Neural cell (in vitro differentiated cells): Measurements from ENCODE around the gene ANXA2. TPM values are rescaled to one million over a fixed set of nuclear protein-coding genes. Genes with fewer than 3 reads are reported as not detected.

Source experiments
- H2AFZ ChIP-seq: fragments of 200-600, 300-800 bp; sonication (generic), shearing (Covaris generic); 2 replicates; pipeline ENCODE4 v1.6.0; 2014; ENCODE audit warnings: low read depth, mild to moderate bottlenecking, antibody characterized with exemption, low read length, moderate library complexity
- H3F3A ChIP-seq: fragments of 200-600 bp; shearing (Covaris generic); 2 replicates; pipeline ENCODE4 v1.6.1; 2016; ENCODE audit warnings: mild to moderate bottlenecking, moderate library complexity, mixed read lengths, antibody characterized with exemption, low read length; ENCODE audit not compliant: insufficient read depth, poor library complexity, severe bottlenecking
- H3K27ac ChIP-seq: fragments of 200-600, 300-800 bp; sonication (generic), shearing (Covaris generic); 2 replicates; pipeline ENCODE4 v1.5.1; 2014; ENCODE audit warnings: mild to moderate bottlenecking, low read length, moderate library complexity
- H3K27me3 ChIP-seq: fragments of 300-800, 200-600 bp; sonication (generic), shearing (Covaris generic); 2 replicates; pipeline ENCODE4 v1.6.0; 2014; ENCODE audit warnings: mild to moderate bottlenecking, low read depth, low read length, moderate library complexity; ENCODE audit not compliant: insufficient read depth
- H3K36me3 ChIP-seq: fragments of 300-800, 200-600 bp; sonication (generic), shearing (Covaris generic); 2 replicates; pipeline ENCODE4 v1.5.1; 2014; ENCODE audit warnings: mild to moderate bottlenecking, antibody characterized with exemption, low read length, moderate library complexity; ENCODE audit not compliant: insufficient read depth
- H3K4me2 ChIP-seq: fragments of 300-800, 200-600 bp; sonication (generic), shearing (Covaris generic); 2 replicates; pipeline ENCODE4 v1.6.0; 2014; ENCODE audit warnings: mild to moderate bottlenecking, low read length
- H3K4me3 ChIP-seq: fragments of 300-800, 200-600 bp; sonication (generic), shearing (Covaris generic); 2 replicates; pipeline ENCODE4 v1.5.1; 2014; ENCODE audit warnings: mild to moderate bottlenecking, low read length, moderate library complexity
- H3K79me2 ChIP-seq: fragments of 200-600 bp; shearing (Covaris generic); replicated peaks from 2 replicates; pipeline ENCODE4 v1.6.0; 2014; ENCODE audit warnings: mild to moderate bottlenecking, low read length, moderate library complexity; ENCODE audit not compliant: insufficient read depth
- H3K9ac ChIP-seq: fragments of 300-800, 200-600 bp; sonication (generic), shearing (Covaris generic); 2 replicates; pipeline ENCODE4 v1.6.1; 2016; ENCODE audit warnings: mild to moderate bottlenecking, low read length, mixed read lengths
- H3K9me2 ChIP-seq: fragments of 200-600 bp; shearing (Covaris generic); 2 replicates; pipeline ENCODE4 v1.6.1; 2016; ENCODE audit warnings: mild to moderate bottlenecking, low read length, mixed read lengths; ENCODE audit not compliant: insufficient read depth
- H3K9me3 ChIP-seq: fragments of 200-600, 300-800 bp; sonication (generic), shearing (Covaris generic); 2 replicates; pipeline ENCODE4 v1.6.1; 2016; ENCODE audit warnings: mild to moderate bottlenecking, mixed run types, low read length, moderate library complexity, mixed read lengths
- H4K20me1 ChIP-seq: fragments of 200-600 bp; shearing (Covaris generic); 2 replicates; pipeline ENCODE4 v1.6.1; 2016; ENCODE audit warnings: mild to moderate bottlenecking, mixed run types; ENCODE audit not compliant: insufficient read depth
- CTCF ChIP-seq: fragments of 450-650 bp; IDR thresholded peaks from 2 replicates; pipeline ENCODE4 v1.5.1; 2014; ENCODE audit warnings: antibody characterized with exemption, mild to moderate bottlenecking, moderate library complexity; ENCODE audit not compliant: poor library complexity, severe bottlenecking
- EP300 ChIP-seq: fragments of 450-650 bp; conservative IDR thresholded peaks from 2 replicates; pipeline ENCODE4 v1.6.1; 2014; ENCODE audit warnings: antibody characterized with exemption, mild to moderate bottlenecking, moderate library complexity; ENCODE audit not compliant: poor library complexity, severe bottlenecking
- EZH2 ChIP-seq: fragments of 200-600, 300-800 bp; shearing (Covaris generic), sonication (generic); IDR thresholded peaks from 2 replicates; pipeline ENCODE4 v1.6.1; 2014; ENCODE audit warnings: antibody characterized with exemption, low read length, borderline replicate concordance, mild to moderate bottlenecking; ENCODE audit not compliant: insufficient read depth, poor library complexity, severe bottlenecking
- MXI1 ChIP-seq: fragments of 450-650 bp; conservative IDR thresholded peaks from 2 replicates; pipeline ENCODE4 v1.6.1; 2014; ENCODE audit warnings: antibody characterized with exemption, mild to moderate bottlenecking; ENCODE audit not compliant: poor library complexity, severe bottlenecking
- POLR2AphosphoS5 ChIP-seq: IDR thresholded peaks from 2 replicates; pipeline ENCODE4 v1.6.1; 2012
- RAD21 ChIP-seq: fragments of 450-650 bp; conservative IDR thresholded peaks from 2 replicates; pipeline ENCODE4 v1.6.1; 2014; ENCODE audit warnings: antibody characterized with exemption, mild to moderate bottlenecking, moderate library complexity
- REST ChIP-seq: IDR thresholded peaks from 2 replicates; pipeline ENCODE4 v1.6.1; 2012; ENCODE audit warnings: borderline replicate concordance
- SMC3 ChIP-seq: fragments of 450-650 bp; conservative IDR thresholded peaks from 2 replicates; pipeline ENCODE4 v1.6.1; 2014; ENCODE audit warnings: antibody characterized with exemption, mild to moderate bottlenecking, moderate library complexity; ENCODE audit not compliant: poor library complexity
- TAF1 ChIP-seq: IDR thresholded peaks from 2 replicates; pipeline ENCODE4 v1.6.1; 2012; ENCODE audit warnings: low read depth
- polyA plus RNA-seq: library from polyadenylated mRNA; depleted of rRNA; stranded (reverse); fragments of >200 nt; gene quantifications from 2 replicates; pipeline ENCODE4 v1.2.3, GENCODE V29; 2014

The ANXA2 gene
- polyA plus RNA-seq, 1 donor from 2014 or later = 6.2 TPM

- no peak for TF ChIP-seq CTCF
- TF ChIP-seq EZH2 = no peak
- TF ChIP-seq MXI1 = no peak
- TF ChIP-seq RAD21 = no peak
- TF ChIP-seq EP300 = no peak
- TF ChIP-seq TAF1 = no peak
- TF ChIP-seq POLR2AphosphoS5 = no peak
- no peak for TF ChIP-seq REST
- TF ChIP-seq SMC3 = no peak
- Histone ChIP-seq H3F3A (no peaks in the 10 kb centered on the region), H3K27me3 (peaks cover 31% of the 10 kb centered on the region), H2AFZ (no peak overlapping the region), H3K27ac (no peak overlapping the region), H3K9ac (no peak overlapping the region), H3K4me2 (no peak overlapping the region), H3K36me3 (no peaks in the 10 kb centered on the region), H3K79me2 (no peaks in the 10 kb centered on the region), H3K4me3 (no peak overlapping the region), H4K20me1 (no peaks in the 10 kb centered on the region), H3K9me2 (no peaks in the 10 kb centered on the region), H3K9me3 (no peaks in the 10 kb centered on the region)
These were observed 2.1 kb upstream of the ANXA2 start for GRCh38 chr15:60399931-60400330.

- TF ChIP-seq MXI1 (no peak), CTCF (no peak), SMC3 (no peak), TAF1 (no peak), POLR2AphosphoS5 (no peak), RAD21 (no peak), EZH2 (no peak), REST (no peak), EP300 (no peak)
- Histone ChIP-seq H3K27me3 (peaks cover 31% of the 10 kb centered on the region), H3K27ac (no peak overlapping the region), H3K36me3 (no peaks in the 10 kb centered on the region), H3K9me2 (no peaks in the 10 kb centered on the region), H3K9ac (no peak overlapping the region), H3F3A (no peaks in the 10 kb centered on the region), H4K20me1 (no peaks in the 10 kb centered on the region), H3K79me2 (no peaks in the 10 kb centered on the region), H3K9me3 (no peaks in the 10 kb centered on the region), H2AFZ (no peak overlapping the region), H3K4me2 (no peak overlapping the region), H3K4me3 (no peak overlapping the region)
These were observed 1.6 kb upstream of the ANXA2 start for GRCh38 chr15:60399246-60399915.
